Upper lobe of left lung (tissue), 6 donors: ENCODE results near the gene MGAT5B. TPM values are rescaled to one million over a fixed set of nuclear protein-coding genes. Genes with fewer than 3 reads are reported as not detected.
A peak's percentile ranks its signal among the peaks of the same experiment; 100 is the strongest.

Experiments used
- ATAC-seq, 2 donors: fragments of 200-7000 bp; cut with Tn5 transposase; one replicate each; pipeline ENCODE4 v1.9.1; 2022; ENCODE audit warnings: mild to moderate bottlenecking in 2 of 2, moderate library complexity in 2 of 2; ENCODE audit not compliant: low FRiP score in 2 of 2
- DNase-seq, 2 donors: peaks; one replicate each; pipeline ENCODE4 v3.0.0-alpha.2; 2019 to 2020
- H3K27ac ChIP-seq, 4 donors: fragments of 200-600 bp; sonication (generic); one replicate each; pipeline ENCODE4 v1.5.1; 2016 to 2019
- H3K27me3 ChIP-seq, 4 donors: fragments of 200-600 bp; sonication (generic); one replicate each; pipeline ENCODE4 v1.5.1; 2017 to 2019
- H3K36me3 ChIP-seq, 4 donors: fragments of 200-600 bp; sonication (generic); one replicate each; pipeline ENCODE4 v1.5.1; 2016 to 2019
- H3K4me1 ChIP-seq, 4 donors: fragments of 200-600 bp; sonication (generic); one replicate each; pipeline ENCODE4 v1.5.1; 2018 to 2019
- H3K4me3 ChIP-seq, 4 donors: fragments of 200-600 bp; sonication (generic); one replicate each; pipeline ENCODE4 v1.5.1; 2017 to 2019; ENCODE audit warnings: mild to moderate bottlenecking in 2 of 4, moderate library complexity in 1 of 4
- H3K9me3 ChIP-seq, 4 donors: fragments of 200-600 bp; sonication (generic); one replicate each; pipeline ENCODE4 v1.5.1; 2018 to 2019
- CTCF ChIP-seq, 6 experiments: fragments of 450-650 bp in 4 of 6; fragments of 200-600 bp in 2 of 6; sonication (generic) in 2 of 6; IDR thresholded peaks; one replicate each; pipeline ENCODE4 v1.5.1; 2016 to 2019; ENCODE audit warnings: antibody characterized with exemption in 6 of 6
- EP300 ChIP-seq, 4 donors: sonication (generic); formaldehyde crosslinking; IDR thresholded peaks; one replicate each; pipeline ENCODE4 v1.5.1; 2017; ENCODE audit warnings: antibody characterized with exemption in 4 of 4, control low read depth in 2 of 4
- POLR2A ChIP-seq, 4 donors: fragments of 450-650 bp; IDR thresholded peaks; one replicate each; pipeline ENCODE4 v1.5.1; 2016 to 2017; ENCODE audit warnings: antibody characterized with exemption in 4 of 4, mild to moderate bottlenecking in 2 of 4
- POLR2AphosphoS5 ChIP-seq, 2 donors: sonication (generic); formaldehyde crosslinking; IDR thresholded peaks; one replicate each; pipeline ENCODE4 v1.5.1; 2017; ENCODE audit warnings: antibody characterized with exemption in 2 of 2
- WGBS, 2 donors: methylation state at CpG; one replicate each; pipeline ENCODE4 v1.1.5; 2017 to 2018; 5-methylcytosine and 5-hydroxymethylcytosine counted together
- total RNA-seq, 6 donors: library from RNA; depleted of rRNA in 4 of 6; stranded (reverse); fragments of >200 nt in 4 of 6; gene quantifications; one replicate each; pipeline versions ENCODE4 v1.1.0 to v1.2.1, GENCODE V29; 2016 to 2021
- donor health status: DM: no; HTN: no; CAD: no; lungs with moderate emphysema.
- donor health status: DM: no; HTN: yes; CAD: no; lungs with severe emphysema.

MGAT5B gene
- total RNA-seq, 6 donors from 2014 or later: 0.20 to 3.0 (median 0.83) TPM

GRCh38 chr17:76937238-76937637 is 69.0 kb downstream of the MGAT5B start:
- ATAC-seq (no peak), DNase-seq (no peak)
- Histone ChIP-seq H3K27ac (no peak overlapping the region), H3K9me3 (no peaks in the 10 kb centered on the region), H3K36me3 (no peaks in the 10 kb centered on the region), H3K4me1 (no peaks in the 10 kb centered on the region), H3K27me3 (no peaks in the 10 kb centered on the region), H3K4me3 (no peak overlapping the region)
- no peak for TF ChIP-seq CTCF (IDR thresholded peaks at IDR 0.05)
- no peak for TF ChIP-seq POLR2A (IDR thresholded peaks at IDR 0.05)
- no peak for TF ChIP-seq POLR2AphosphoS5 (IDR thresholded peaks at IDR 0.05)
- no peak for TF ChIP-seq EP300 (IDR thresholded peaks at IDR 0.05)
- 93 to 100% methylated on average over 2 of the region's 2 CpGs for WGBS, 2 donors

GRCh38 chr17:76938009-76938408 is 69.8 kb downstream of the MGAT5B start:
- no peaks in the 10 kb centered on the region for H3K27me3 ChIP-seq
- H3K4me1 ChIP-seq: no peaks in the 10 kb centered on the region
- no peaks in the 10 kb centered on the region for H3K9me3 ChIP-seq
- peak in 1 of 2 donors; percentile 4 for ATAC-seq
- TF ChIP-seq EP300 (IDR thresholded peaks at IDR 0.05) (no peak), POLR2A (IDR thresholded peaks at IDR 0.05) (no peak), CTCF (IDR thresholded peaks at IDR 0.05) (no peak), POLR2AphosphoS5 (IDR thresholded peaks at IDR 0.05) (no peak)
- peak in 1 of 2 donors; percentile 37 for DNase-seq
- H3K4me3 ChIP-seq: no peak overlapping the region
- no peak overlapping the region for H3K27ac ChIP-seq
- WGBS, 2 donors: 82 to 88% methylated on average over 3 to 10 of the region's 10 CpGs
- H3K36me3 ChIP-seq: no peaks in the 10 kb centered on the region

- ATAC-seq: no peak
- 66 to 84% methylated on average over 13 of the region's 14 CpGs for WGBS, 2 donors
Observed at GRCh38 chr17:76940295-76940694, 72.1 kb downstream of the MGAT5B start.

GRCh38 chr17:76940738-76941350 is 72.6 kb downstream of the MGAT5B start:
- WGBS, 2 donors: 84 to 91% methylated on average over 7 to 13 of the region's 13 CpGs
- Histone ChIP-seq H3K4me3 (no peak overlapping the region), H3K27me3 (no peaks in the 10 kb centered on the region), H3K27ac (no peak overlapping the region), H3K4me1 (no peaks in the 10 kb centered on the region), H3K9me3 (no peaks in the 10 kb centered on the region), H3K36me3 (no peaks in the 10 kb centered on the region)
- DNase-seq: no peak
- TF ChIP-seq POLR2A (IDR thresholded peaks at IDR 0.05) (no peak), EP300 (IDR thresholded peaks at IDR 0.05) (no peak), CTCF (IDR thresholded peaks at IDR 0.05) (no peak), POLR2AphosphoS5 (IDR thresholded peaks at IDR 0.05) (no peak)
- ATAC-seq: no peak

More at GRCh38 chr17:76940295-76940694, 72.1 kb downstream of the MGAT5B start:
- TF ChIP-seq POLR2A (IDR thresholded peaks at IDR 0.05) (no peak), POLR2AphosphoS5 (IDR thresholded peaks at IDR 0.05) (no peak), EP300 (IDR thresholded peaks at IDR 0.05) (no peak), CTCF (IDR thresholded peaks at IDR 0.05) (no peak)
- H3K27me3 ChIP-seq: no peaks in the 10 kb centered on the region
- H3K27ac ChIP-seq: no peak overlapping the region
- DNase-seq: peak in 1 of 2 donors; percentile 46
- H3K36me3 ChIP-seq: no peaks in the 10 kb centered on the region
- H3K9me3 ChIP-seq: no peaks in the 10 kb centered on the region
- no peaks in the 10 kb centered on the region for H3K4me1 ChIP-seq
- H3K4me3 ChIP-seq: no peak overlapping the region

GRCh38 chr17:76943202-76943601 is 75.0 kb downstream of the MGAT5B start:
- no peaks in the 10 kb centered on the region for H3K27me3 ChIP-seq
- 73 to 84% methylated on average over 7 of the region's 7 CpGs for WGBS, 2 donors
- DNase-seq: no peak

More at GRCh38 chr17:76943202-76943601, 75.0 kb downstream of the MGAT5B start:
- ATAC-seq: no peak
- no peak for TF ChIP-seq EP300 (IDR thresholded peaks at IDR 0.05)
- no peak for TF ChIP-seq POLR2AphosphoS5 (IDR thresholded peaks at IDR 0.05)
- no peak for TF ChIP-seq CTCF (IDR thresholded peaks at IDR 0.05)
- TF ChIP-seq POLR2A (IDR thresholded peaks at IDR 0.05): no peak
- H3K9me3 ChIP-seq: no peaks in the 10 kb centered on the region
- no peak overlapping the region for H3K27ac ChIP-seq
- no peaks in the 10 kb centered on the region for H3K4me1 ChIP-seq
- H3K36me3 ChIP-seq: no peaks in the 10 kb centered on the region
- H3K4me3 ChIP-seq: no peak overlapping the region
